Body of pancreas (tissue), 4 donors: Measurements from ENCODE around the gene KDM2A. TPM values are rescaled to one million over a fixed set of nuclear protein-coding genes. Genes with fewer than 3 reads are reported as not detected.
A peak's percentile ranks its signal among the peaks of the same experiment; 100 is the strongest.

Source experiments
- ATAC-seq: fragments of 150-250 bp; one replicate; pipeline ENCODE4 v1.9.1; 2016
- DNase-seq, 4 donors: peaks; one replicate each; pipeline ENCODE4 v3.0.0-alpha.2; 2019
- H3K27ac ChIP-seq, 4 donors: fragments of 200-600 bp; sonication (generic); 1 replicate in 3 of 4; 2 replicates in 1 of 4; pipeline versions ENCODE4 v1.5.1 to v1.6.1; 2016 to 2019; ENCODE audit warnings: mild to moderate bottlenecking in 1 of 4, mixed read lengths in 1 of 4, moderate library complexity in 1 of 4
- H3K27me3 ChIP-seq, 2 donors: fragments of 200-600 bp; sonication (generic); one replicate each; pipeline ENCODE4 v1.6.0; 2016; ENCODE audit warnings: mild to moderate bottlenecking in 1 of 2
- H3K36me3 ChIP-seq, 2 donors: fragments of 200-600 bp; sonication (generic); replicated peaks in 1 of 2; 2 replicates each; pipeline ENCODE4 v1.5.1; 2016; ENCODE audit warnings: low read depth in 2 of 2; ENCODE audit not compliant: insufficient read depth in 1 of 2
- H3K4me1 ChIP-seq: fragments of 200-600 bp; sonication (generic); one replicate; pipeline ENCODE4 v1.6.0; 2016
- H3K4me3 ChIP-seq, 2 donors: fragments of 200-600 bp; sonication (generic); 1 replicate in 1 of 2; 2 replicates in 1 of 2; pipeline ENCODE4 v1.5.1; 2016 to 2019
- H3K9me3 ChIP-seq, 3 donors: fragments of 200-600 bp; sonication (generic); 1 replicate in 2 of 3; 2 replicates in 1 of 3; pipeline ENCODE4 v1.5.1; 2016
- POLR2A ChIP-seq, 3 donors: fragments of 450-650 bp; IDR thresholded peaks; one replicate each; pipeline ENCODE4 v1.6.1; 2016; ENCODE audit warnings: antibody characterized with exemption in 3 of 3, mild to moderate bottlenecking in 2 of 3
- WGBS, 2 donors: methylation state at CpG; one replicate each; pipeline ENCODE4 v1.1.5; 2017; 5-methylcytosine and 5-hydroxymethylcytosine counted together
- intact Hi-C: fragments of 100-400 bp; cut with DNase I; formaldehyde crosslinking; loops from one replicate; pipeline ENCODE4 v1.15.1; 2023
- total RNA-seq, 2 donors: library from RNA; depleted of rRNA; stranded (reverse); fragments of >200 nt; gene quantifications; one replicate each; pipeline ENCODE4 v1.1.0, GENCODE V29; 2016
- TF ChIP-seq, protein P1 (sequence below), 7 experiments: fragments of 450-650 bp in 4 of 7; fragments of 200-600 bp in 3 of 7; sonication (generic) in 3 of 7; IDR thresholded peaks; one replicate each; pipeline ENCODE4 v1.5.1; 2016 to 2019; ENCODE audit warnings: antibody characterized with exemption in 7 of 7

Gene KDM2A
- total RNA-seq, 2 donors from 2014 or later = 26.5 to 29.0 TPM

DNA sequence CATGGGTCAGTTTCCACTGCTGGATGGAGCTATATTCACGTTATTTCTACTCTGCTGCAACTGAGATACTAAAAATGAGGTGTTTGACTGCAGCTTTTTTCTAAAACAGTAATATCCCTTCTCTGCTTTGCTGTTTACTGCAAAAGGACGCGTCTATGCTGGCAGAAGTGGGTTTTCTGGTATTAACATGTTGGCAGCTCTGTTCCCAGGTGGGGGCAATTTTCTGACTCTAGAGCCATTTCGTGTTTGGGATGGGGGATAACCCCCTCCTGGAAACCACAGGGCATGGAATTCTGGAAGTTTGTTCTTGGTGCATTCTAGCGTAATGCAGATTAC is 152.1 kb downstream of the KDM2A start:
- WGBS, 2 donors = 56 to 60% methylated on average over 5 of the region's 5 CpGs
- TF ChIP-seq POLR2A (IDR thresholded peaks at IDR 0.05) = no peak
- TF ChIP-seq, protein P1, sequence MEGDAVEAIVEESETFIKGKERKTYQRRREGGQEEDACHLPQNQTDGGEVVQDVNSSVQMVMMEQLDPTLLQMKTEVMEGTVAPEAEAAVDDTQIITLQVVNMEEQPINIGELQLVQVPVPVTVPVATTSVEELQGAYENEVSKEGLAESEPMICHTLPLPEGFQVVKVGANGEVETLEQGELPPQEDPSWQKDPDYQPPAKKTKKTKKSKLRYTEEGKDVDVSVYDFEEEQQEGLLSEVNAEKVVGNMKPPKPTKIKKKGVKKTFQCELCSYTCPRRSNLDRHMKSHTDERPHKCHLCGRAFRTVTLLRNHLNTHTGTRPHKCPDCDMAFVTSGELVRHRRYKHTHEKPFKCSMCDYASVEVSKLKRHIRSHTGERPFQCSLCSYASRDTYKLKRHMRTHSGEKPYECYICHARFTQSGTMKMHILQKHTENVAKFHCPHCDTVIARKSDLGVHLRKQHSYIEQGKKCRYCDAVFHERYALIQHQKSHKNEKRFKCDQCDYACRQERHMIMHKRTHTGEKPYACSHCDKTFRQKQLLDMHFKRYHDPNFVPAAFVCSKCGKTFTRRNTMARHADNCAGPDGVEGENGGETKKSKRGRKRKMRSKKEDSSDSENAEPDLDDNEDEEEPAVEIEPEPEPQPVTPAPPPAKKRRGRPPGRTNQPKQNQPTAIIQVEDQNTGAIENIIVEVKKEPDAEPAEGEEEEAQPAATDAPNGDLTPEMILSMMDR (IDR thresholded peaks at IDR 0.05) = no peak
- no peaks in the 10 kb centered on the region for H3K36me3 ChIP-seq
- no peak overlapping the region for H3K4me3 ChIP-seq
- intact Hi-C loops = no loop called here
- no peaks in the 10 kb centered on the region for H3K27me3 ChIP-seq
- no peaks in the 10 kb centered on the region for H3K9me3 ChIP-seq
- peak overlapping the region in 3 of 4 donors; percentile 47 to 84 (median 83) for H3K27ac ChIP-seq
- DNase-seq (no peak), ATAC-seq (no peak)
- peaks cover 88% of the 10 kb centered on the region for H3K4me1 ChIP-seq

DNA sequence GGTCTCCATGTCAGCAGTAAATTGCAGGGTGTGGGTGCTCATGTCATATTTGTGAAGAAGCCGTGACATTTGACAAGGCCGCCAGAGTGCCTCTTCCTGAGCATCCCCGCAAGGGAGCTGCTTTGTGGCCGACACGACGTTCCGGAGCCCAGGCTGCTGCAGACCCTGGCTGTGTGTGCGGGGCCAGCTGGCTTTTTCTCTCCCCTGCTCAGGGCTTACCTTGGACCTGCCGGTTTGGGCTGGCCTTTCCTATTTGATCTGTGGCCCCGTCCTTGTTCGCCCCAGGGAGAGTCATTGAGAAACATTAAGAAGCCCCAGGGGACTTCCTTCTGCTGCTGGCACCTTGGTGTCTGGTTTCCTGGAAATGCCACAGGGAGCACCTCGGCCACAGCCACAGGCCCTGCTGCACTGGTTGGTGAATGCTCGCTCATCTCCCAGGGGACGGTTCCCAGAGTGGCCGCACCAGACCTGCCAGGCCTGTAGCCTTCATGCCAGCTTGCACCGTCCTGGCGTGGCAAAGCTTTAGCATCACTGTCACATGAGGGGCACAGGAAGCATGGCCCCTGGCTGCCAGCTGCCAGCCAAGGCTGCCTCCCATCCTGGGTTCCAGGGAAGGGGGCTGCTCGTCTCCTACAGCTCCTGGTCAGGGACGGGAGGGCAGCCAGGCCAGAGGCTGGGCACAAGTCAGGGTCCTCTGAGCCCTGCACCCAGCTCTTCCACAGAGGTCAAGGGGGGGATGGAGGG is 152.7 kb downstream of the KDM2A start:
- Histone ChIP-seq H3K36me3 (no peaks in the 10 kb centered on the region), H3K9me3 (no peaks in the 10 kb centered on the region), H3K4me1 (peaks cover 88% of the 10 kb centered on the region), H3K27me3 (no peaks in the 10 kb centered on the region), H3K4me3 (no peak overlapping the region), H3K27ac (peak overlapping the region in 2 of 4 donors; percentile 83 to 84)
- DNase-seq (peak in 1 of 4 donors; percentile 13), ATAC-seq (no peak)
- 56 to 60% methylated on average over 5 to 19 of the region's 19 CpGs for WGBS, 2 donors
- intact Hi-C loops = no loop called here
- TF ChIP-seq, protein P1 (IDR thresholded peaks at IDR 0.05) = no peak
- no peak for TF ChIP-seq POLR2A (IDR thresholded peaks at IDR 0.05)

DNA sequence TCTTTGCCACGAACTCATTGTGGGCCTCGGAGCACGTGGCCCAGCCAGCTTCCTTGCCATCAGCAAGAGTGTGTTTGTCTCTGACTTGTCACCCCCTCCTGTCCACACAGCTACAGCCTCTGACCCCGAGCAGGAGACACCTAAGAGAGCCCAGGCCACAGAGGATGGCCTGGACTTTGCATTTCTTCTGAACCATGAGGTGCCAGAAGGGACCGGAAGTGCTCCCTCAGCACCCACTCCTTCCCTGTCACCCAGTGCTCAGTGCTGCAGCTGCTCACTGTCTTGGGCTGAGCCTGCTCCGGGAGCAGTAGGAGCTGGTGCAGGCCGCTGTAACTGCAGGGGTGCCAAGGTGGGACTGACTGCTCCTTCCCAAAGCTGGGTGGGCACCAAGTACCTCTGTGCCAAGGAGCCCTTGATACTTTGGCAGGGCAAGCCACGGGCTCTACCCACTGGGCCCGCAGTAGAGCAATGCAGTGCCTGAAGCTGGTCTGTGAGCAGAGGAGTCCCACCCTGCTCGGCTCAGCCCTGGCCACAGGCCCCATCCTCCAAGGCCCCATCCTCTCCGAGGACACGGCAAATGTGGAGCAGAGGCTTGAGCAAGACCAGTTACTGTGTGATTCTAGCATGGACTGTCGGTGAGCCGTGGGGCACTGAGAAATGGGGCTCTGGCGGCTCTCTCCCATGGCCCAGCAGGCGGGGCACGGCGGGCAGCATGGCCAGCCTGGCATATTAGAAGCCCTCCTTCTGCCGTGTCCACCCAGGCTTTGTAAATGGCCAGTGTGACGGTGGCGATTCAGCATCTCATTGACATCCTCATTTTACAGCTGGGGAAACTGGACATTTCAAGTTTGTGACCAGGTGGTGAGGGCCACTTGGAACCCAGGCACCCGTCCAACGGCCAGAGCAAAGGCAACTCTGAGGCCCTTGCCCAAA is 153.5 kb downstream of the KDM2A start:
- DNase-seq = peak in 1 of 4 donors; percentile 16
- 64 to 86% methylated on average over 13 to 23 of the region's 23 CpGs for WGBS, 2 donors
- no peak overlapping the region for H3K4me3 ChIP-seq

DNA sequence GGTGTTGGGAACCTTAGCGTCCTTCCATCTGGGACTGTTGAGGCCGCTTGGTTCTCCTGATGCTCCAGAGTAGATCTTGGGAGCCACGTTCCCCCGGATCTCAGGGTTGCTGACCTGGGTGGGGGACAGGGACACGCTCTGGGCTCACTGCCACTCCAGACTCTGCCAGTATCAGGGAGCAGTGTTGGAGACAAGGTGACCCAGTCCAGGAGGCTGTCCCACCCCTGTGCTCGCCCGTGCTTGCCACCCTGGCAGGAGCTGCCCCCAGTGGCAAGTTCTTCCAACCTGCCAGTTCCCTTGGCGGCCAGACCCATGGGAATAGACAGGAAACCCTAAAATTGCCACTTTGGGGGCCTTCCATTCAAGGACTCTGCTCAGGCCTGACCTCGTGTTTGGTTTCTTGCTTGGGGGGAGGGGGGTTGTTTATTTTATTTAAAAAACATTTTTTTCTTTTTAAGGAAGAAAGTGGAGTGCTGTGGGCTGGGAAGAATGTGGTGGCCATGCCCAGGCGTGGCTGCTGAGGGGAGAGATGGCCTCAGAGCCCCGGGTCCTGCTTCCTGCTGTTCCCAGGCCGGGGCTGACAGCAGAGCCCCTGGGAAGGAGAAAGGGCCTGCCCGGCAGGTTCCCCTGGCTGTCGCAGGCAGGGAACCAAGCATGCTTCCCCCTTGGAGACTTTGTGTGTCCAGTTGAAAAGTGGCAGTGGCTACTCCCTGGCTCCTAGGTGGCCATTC is 154.4 kb downstream of the KDM2A start:
- DNase-seq = peak in 1 of 4 donors; percentile 25
- no peak overlapping the region for H3K4me3 ChIP-seq
- WGBS, 2 donors = 47 to 57% methylated on average over 8 to 14 of the region's 14 CpGs

More for the DNA sequence above, 153.5 kb downstream of the KDM2A start:
- TF ChIP-seq, protein P1 (IDR thresholded peaks at IDR 0.05) = no peak
- no peak for TF ChIP-seq POLR2A (IDR thresholded peaks at IDR 0.05)
- ATAC-seq = no peak
- intact Hi-C loops = no loop called here
- no peaks in the 10 kb centered on the region for H3K36me3 ChIP-seq
- no peaks in the 10 kb centered on the region for H3K27me3 ChIP-seq
- peak overlapping the region in 2 of 4 donors; percentile 83 to 84 for H3K27ac ChIP-seq
- no peaks in the 10 kb centered on the region for H3K9me3 ChIP-seq
- H3K4me1 ChIP-seq = peaks cover 90% of the 10 kb centered on the region

More for the DNA sequence above, 154.4 kb downstream of the KDM2A start:
- no peaks in the 10 kb centered on the region for H3K36me3 ChIP-seq
- TF ChIP-seq POLR2A (IDR thresholded peaks at IDR 0.05) = no peak
- TF ChIP-seq, protein P1 (IDR thresholded peaks at IDR 0.05) = peak in 1 of 7 experiments; percentile 2
- no peaks in the 10 kb centered on the region for H3K27me3 ChIP-seq
- no peaks in the 10 kb centered on the region for H3K9me3 ChIP-seq
- H3K4me1 ChIP-seq = peaks cover 89% of the 10 kb centered on the region
- intact Hi-C loops = no loop called here
- ATAC-seq = no peak
- H3K27ac ChIP-seq = peak overlapping the region in 3 of 4 donors; percentile 30 to 84 (median 83)
